Renal cortex interstitium (tissue), 11 donors: ENCODE data around the gene UBE2J1. TPM values are rescaled to one million over a fixed set of nuclear protein-coding genes. Genes with fewer than 3 reads are reported as not detected.
"Not testable (repeated sequence)": the region's sequence is repeated elsewhere in the genome, so short reads cannot be mapped to it uniquely, and the experiment has no call there.

Experiments
- DNase-seq, 11 donors: peaks; one replicate each; pipeline ENCODE4 v3.0.0-alpha.2; 2013; ENCODE audit warnings: low read depth in 9 of 11, low spot score in 4 of 11; ENCODE audit errors: extremely low read depth in 1 of 11
- polyA plus RNA-seq, 3 donors: library from polyadenylated mRNA; unstranded; fragments of 120-200 nt; gene quantifications; one replicate each; pipeline ENCODE4 v1.2.1, GENCODE V29; 2013; ENCODE audit not compliant: insufficient read length in 3 of 3

UBE2J1 gene
- polyA plus RNA-seq, 3 donors: 53.3 to 62.1 (median 54.4) TPM

DNA sequence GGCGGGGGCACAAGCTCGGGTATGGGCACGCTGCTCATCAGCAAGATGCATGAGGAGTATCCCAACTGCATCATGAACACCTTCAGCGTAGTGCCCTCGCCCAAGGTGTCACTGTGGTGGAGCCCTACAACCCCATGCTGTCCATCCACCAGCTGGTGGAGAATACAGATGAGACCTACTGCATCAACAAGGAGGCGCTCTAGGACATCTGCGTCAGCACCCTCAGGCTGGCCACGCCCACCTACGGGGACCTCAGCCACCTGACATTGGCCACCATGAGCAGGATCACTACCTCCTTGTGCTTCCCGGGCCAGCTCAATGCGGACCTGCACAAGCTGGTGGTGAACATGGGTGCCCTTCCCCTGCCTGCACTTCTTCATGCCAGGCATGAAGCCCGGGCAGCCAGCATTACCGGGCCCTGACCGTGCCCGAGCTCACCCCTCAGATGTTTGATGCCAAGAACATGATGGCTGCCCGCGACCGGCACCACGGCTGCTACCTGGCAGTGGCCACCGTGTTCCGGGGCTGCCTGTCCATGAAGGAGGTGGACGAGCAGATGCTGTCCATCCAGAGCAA is 50.2 kb downstream of the UBE2J1 start:
- DNase-seq: no peak

DNA sequence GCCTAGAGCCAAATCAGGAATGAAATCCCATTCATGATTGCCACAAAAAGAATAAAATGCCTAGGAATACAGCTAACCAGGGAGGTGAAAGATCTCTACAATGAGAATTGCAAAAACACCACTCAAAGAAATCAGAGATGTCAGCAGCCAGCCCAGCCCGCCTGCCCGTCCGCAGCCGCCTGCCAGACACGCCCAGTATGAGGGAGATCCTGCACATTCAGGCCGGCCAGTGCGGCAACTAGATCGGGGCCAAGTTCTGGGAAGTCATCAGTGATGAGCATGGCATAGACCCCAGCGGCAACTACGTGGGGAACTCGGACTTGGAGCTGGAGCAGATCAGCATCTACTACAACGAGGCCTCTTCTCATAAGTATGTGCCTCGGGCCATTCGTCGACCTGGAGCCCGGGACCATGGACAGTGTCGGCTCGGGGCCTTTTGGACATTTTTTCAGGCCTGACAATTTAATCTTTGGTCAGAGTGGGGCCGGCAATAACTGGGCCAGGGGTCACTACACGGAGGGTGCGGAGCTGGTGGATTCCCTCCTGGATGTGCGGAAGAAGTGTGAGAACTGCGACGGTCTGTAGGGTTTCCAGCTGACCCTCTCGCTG is 50.8 kb downstream of the UBE2J1 start:
- no peak for DNase-seq

DNA sequence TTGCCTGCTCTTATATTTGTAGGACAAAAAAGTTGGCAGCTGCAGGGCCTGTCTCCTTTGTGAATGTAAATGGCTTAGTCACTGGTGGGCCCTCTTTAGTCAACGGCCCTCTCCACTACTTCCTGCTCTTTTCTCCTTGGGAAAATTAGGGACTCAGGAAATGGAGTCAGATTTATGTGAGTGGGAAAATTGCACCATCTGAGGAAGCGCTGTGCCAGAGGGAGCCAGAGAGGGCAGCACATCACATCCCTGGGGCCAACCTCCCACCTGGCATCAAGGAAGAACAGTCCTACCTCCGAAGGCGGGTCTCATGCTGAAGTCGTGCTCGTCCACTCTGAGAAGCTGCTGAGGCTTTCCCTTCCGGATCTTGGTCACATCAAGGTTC is 53.1 kb downstream of the UBE2J1 start:
- no peak for DNase-seq

DNA sequence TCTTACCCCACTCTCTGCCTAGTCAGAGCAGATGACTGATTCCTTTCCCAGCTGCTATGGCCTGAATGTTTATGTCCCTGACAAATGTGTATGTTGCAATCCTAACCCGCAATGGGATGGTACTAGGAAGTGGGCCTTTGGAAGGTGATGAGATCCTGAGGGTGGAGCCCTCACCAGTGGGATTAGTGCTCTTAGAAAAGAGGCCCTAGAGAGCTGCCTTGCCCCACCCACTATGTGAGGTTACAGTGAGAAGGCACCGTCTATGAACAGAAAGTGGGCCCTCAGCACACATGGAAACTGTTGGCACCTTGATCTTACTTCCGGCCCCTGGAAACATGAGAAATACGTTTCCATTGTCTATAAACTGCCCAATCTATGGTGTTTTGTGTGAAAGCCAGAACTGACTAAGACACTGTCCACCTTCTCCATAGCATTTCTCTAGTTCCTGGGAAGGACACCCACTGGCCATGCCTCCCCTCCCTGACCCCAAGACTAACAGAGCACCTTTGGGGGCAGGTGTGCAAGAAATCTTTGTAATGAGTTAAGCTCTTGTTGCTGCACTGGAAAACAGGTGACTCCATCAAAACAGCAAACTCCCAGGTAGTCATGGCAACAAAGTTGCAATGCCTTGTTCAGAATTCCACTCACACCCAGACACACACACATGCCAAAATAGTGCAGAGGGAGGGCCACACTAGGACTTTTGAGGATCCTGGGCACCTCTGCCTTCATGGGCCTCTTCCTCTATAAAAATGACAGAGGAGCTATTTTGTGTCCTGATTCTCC is 53.6 kb downstream of the UBE2J1 start:
- no peak for DNase-seq

DNA sequence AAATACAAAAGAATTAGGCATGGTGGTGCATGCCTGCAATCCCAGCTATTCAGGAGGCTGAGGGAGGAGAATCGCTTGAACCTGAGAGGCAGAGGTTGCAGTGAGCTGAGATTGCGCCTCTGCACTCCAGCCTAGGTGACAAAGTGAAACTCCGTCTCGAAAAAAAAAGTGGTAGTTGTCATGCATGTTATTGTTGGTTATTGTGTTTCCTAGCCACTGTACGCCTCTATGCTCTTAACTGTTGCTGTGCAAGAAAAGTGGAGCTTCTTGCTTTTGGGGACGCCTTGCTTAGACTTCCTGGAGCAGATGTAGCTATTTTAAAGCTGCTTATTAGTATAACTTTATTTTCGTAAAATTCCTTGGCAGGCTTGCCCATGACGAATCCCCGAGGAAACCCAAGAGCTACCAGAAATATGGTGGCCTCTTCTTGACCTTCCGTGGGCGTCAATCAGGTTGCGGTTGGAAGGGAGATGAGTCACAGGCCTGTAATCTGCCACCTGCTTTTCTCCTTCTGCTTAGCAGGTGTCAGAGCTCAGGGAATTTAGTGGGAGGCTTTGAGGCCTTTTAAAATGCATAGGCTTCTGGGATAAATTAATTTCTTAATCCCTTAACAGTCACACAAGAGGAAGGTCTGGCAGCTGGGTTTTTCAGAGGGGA is 54.7 kb downstream of the UBE2J1 start:
- DNase-seq: no peak

DNA sequence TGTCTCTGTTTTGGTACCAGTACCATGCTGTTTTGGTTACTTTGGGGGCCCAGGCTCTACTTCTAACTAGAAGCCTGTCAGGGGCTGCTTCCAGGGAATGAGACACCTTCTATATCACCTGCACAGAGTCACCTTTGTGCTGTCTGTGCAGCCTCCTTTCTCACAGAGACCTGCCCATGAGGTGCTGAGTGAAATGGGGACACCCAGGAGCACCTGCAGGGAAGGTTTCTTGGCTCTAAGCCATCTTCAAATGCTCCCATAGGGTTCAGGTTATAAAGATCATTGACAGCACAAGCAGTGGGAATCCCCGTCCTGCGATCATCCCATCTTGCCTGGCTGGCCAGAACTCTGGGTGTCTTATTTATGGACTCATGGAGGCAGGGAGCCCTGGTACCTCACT is 56.5 kb downstream of the UBE2J1 start:
- DNase-seq: no peak

DNA sequence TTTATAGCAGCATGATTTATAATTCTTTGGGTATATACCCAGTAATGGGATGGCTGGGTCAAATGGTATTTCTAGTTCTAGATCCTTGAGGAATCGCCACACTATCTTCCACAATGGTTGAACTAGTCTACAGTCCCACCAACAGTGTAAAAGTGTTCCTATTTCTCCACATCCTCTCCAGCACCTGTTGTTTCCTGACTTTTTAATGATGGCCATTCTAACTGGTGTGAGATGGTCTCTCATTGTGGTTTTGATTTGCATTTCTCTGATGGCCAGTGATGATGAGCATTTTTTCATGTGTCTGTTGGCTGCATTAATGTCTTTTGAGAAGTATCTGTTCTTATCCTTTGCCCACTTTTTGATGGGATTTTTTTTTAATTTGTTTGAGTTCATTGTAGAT is 57.4 kb downstream of the UBE2J1 start:
- DNase-seq: not testable (repeated sequence)

DNA sequence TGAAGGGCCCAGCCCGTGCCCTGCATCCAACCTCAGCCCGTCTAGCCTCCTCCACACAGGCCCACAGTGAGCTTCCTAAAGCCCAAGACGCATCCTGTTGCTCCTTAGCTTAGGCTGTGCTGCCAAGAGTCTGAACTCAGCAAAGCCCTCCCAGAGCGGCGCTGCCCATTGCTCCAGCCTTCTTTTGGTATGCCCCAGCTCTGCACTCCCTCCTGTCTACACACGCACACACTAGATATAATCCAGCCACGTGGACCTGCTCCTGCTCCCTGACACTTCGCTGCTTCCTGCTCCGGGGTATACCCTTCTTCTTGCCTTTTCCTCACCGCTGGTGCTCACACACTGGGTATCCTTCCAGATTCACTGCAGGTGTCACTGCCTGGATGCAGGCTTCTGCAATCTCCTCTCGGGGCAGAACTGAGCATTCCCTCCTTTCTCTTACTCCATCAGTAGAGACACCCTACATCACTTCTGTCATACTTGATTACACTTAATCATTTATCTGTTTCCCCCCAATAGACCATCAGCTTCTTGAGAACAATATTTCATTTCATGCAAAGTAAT is 61.2 kb downstream of the UBE2J1 start:
- DNase-seq: no peak

DNA sequence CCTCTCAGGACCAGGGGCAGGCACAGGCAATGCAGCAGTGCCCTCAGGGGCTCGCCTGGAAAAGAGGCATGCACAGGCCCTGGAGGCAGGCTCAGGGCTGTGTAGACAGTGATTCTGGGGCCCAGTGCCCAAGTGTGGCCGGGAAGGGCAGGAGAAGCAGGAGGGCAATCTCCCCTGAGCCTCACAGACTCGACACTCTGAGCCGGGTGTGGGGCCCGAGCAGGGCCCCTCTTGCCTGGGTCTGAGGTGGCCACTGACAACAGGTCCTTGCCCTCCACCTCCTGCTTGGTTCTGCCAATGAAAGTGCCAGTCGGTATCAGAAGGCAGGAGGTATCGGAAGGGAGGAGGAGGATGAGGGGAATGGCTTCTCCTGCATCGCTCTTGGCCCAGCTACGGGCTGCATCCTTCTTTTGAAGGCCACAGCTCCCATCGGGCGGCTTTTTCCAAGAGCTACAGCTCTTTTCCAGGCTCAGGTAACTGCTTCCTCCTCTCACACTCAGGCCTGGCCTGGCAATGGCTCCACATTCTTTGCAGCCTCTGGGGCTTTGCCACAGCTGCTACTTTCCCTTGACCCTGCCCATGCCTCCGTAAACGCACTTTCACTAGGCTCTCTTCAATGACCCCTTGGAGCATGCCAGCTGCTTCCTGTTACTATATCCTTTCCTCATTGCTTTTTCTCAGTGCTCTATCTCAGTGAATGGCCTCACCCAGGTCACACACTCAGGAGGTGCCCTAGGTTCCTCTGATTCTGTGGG is 61.9 kb downstream of the UBE2J1 start:
- DNase-seq: no peak

DNA sequence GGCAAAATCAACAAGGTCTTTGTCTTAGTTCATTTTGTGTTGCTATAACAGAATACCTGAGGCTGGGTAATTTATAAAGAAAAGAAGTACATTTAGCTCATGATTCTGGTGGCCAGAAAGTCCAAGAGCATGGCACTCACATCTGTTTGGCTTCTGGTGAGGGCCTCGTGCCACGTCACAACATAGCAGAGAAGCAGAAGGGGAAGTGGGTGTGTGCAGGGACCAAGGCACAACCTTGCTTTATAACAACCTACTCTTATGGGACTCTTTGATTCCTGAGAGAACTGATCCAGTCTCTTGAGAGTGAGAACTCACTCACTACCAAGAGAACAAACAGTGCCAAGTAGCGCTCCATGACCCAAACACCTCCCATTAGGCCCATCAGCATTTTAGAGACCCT is 62.8 kb downstream of the UBE2J1 start:
- DNase-seq: no peak

DNA sequence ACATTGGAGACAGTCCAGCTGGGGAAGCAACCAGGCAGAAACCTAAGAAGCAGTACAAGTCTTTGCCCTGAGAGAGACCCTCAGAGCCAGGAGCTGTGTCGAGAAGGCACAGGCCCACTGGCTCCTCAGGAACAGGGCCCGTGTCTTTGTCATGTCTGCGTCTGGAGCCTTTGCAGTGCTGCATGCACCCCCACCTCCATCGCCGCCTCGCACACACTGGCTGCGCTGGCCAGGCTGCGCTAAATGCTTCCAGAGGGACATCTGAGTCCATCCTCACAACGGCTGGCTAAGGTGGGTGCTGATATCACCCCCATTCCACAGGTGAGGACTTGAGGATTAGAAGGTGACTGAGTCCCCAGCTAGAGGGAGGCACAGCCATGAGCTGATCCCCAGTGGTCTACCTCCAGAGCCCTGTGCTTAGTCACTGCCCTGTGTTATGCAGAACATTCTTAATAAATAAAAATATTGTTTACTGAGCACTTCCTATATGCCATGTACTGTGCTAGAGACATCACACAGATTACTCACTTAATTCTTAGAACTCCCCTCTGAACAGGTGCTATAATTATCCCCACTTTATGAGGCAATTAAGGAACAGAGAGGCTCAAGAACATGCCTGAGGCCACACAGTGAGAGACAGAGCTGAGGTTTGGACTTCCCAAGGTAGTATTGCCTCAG is 65.0 kb downstream of the UBE2J1 start:
- no peak for DNase-seq

DNA sequence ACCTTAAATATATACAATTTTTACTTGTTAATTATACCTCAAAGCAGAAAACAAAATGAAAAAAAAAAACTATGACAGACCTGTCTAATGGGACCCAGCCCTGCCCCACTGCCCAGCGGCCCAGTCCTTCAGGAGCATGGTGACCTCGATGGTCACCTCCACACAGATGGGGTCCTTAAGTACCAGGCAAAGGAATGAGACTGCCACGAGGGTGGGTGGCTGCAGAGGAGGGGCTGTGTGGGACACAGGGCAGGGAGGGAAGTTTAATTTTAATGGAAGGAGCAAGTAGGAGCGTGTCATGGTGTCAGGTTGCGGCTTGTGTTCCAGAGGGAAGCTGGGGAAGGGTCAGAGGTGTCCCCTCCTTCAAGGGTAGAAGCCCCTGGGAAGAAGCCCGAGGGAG is 66.0 kb downstream of the UBE2J1 start:
- DNase-seq: no peak

DNA sequence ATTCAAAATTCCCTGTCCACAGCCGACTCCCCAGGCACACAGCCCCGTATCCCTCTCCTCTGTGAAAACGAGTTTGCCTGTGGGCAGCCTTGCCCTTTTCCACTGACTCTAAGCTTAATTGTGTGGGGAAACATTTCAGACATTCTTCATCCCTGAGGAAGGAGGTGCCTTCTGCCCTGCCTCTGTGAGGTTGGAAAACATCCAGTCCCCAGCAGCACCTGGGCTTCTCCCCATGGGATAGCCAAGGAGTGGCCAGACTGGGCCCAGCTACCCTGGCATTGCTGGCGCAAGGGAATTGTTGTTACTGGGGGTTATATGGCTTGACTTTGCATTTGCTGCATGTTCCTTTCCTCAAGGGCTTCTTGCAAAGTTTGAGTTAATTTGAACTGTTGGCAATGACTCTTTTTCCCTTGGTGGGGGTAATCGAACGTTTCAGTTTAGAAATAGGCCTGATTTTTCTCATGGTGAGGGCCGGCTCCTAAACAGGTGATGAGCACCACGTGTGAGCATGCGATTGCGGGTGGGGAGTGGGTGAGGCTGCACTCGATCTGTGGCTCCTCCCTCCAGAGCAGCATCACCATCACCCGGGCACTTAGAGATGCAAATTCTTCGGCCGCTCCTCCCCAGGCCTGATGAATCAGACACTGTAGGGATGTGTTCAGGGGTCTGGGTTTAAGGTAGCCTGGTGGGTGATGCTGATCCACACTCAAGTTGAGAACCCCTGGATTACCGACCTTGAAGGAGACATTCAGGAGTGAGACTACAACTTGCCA is 67.4 kb downstream of the UBE2J1 start:
- DNase-seq: no peak

DNA sequence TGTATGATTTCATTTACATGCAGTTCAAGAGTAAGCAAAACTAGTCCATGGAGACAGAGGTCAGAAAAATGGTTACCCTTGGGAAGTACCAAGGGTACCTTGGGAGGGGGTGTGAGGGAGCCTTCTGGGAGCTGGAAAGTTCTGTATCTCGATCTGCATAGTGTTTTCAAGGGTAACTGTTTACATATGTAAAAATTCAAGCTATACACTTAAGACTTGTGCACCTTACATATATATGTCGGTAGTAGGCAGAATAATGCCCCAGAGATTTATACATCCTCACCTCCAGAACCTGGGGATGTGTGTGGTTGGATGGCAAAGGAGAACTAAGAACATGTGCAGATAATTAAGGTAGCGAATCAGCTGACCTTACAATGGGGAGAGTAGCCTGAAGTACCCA is 68.4 kb downstream of the UBE2J1 start:
- DNase-seq: no peak

DNA sequence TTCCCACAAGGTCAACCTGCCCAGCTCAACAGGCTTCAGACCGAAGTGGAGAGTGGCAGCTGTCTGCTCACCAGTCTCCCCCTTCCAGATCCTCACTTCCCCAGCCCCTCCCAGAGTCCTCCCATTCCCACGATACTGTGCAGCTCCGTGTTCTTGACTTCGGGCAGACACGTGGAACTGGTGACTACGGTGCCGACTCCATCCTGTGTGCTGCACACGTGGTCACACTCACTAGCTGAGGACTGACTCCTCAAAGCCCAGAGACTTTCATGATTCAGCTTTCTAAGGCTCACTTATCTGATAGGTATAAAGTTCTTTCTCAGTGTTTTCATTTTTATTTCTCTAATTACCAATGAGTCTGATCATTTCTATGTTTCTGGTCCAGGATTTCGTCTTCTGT is 69.8 kb downstream of the UBE2J1 start:
- no peak for DNase-seq

DNA sequence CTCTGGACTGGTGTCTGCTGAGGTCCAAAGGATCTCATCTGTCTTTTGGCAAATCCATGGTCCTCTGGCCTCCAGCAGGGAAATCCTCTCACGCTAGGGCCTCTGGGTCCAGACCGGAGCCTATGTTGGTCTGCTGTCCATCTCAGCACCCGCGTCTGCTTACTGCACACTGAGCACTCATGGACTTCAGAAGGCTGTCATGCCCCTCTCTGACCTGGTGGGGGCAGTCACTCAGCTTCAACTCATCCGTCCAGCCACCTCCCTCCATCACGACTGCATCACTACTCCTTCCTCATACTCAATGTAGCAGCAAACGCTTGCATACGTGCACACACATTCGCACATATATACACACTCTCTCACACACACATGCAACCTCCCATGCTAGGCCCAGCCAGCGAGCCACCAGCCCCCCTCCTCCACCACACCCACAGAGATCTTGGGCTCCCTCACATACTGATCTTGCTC is 70.7 kb downstream of the UBE2J1 start:
- no peak for DNase-seq

DNA sequence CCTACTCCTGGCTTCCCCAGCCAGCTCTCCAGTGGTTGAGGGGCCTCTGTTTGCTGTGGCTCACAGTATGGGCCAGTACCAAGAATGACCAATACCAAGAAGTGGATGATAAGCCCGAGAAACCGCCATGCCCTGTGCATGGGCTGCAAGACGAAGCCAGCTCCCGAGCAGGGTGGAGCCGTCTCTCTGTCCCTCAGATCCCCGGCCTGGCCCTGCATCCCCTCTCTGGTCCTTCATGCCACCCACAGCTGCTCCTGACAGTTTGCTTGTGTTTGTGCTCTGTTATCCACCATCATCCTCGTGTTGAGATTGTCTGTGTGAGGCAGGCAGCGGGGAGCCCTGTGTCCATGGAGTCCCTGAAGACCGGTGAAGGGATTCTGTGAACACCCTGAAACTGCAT is 73.6 kb downstream of the UBE2J1 start:
- DNase-seq: no peak
